Measurements from ENCODE around the gene TMEM131. TPM values are rescaled to one million over a fixed set of nuclear protein-coding genes. Genes with fewer than 3 reads are reported as not detected.
"Not testable (repeated sequence)": the region's sequence is repeated elsewhere in the genome, so short reads cannot be mapped to it uniquely, and the experiment has no call there.

TMEM131 gene
- total and polyA plus RNA-seq, 11 donors = 9.3 to 38.3 (median 31.2) TPM

GRCh38 chr2:97926946-97927345 is 68.8 kb downstream of the TMEM131 start:
- ATAC-seq (no peak), DNase-seq (no peak)
- Histone ChIP-seq H3K9me3 (no peaks in the 10 kb centered on the region), H3K4me1 (peaks cover 0 to 34% (median 21%) of the 10 kb centered on the region in 12 donors), H3K27ac (no peak overlapping the region), H3K4me3 (no peak overlapping the region), H3K27me3 (no peaks in the 10 kb centered on the region), H3K36me3 (peaks cover 0 to 31% (median 18%) of the 10 kb centered on the region in 9 donors)
- intact Hi-C loops (cut with DNase I) = no loop called here
- no peak for TF ChIP-seq CTCF (IDR thresholded peaks at IDR 0.05)
- no peak for TF ChIP-seq POLR2A (IDR thresholded peaks at IDR 0.05)
- WGBS, 4 donors = 88 to 90% (median 89%) methylated on average over 2 of the region's 2 CpGs

GRCh38 chr2:97924194-97924593 is 71.6 kb downstream of the TMEM131 start:
- intact Hi-C loops (cut with DNase I) = no loop called here
- Histone ChIP-seq H3K27ac (no peak overlapping the region), H3K4me3 (no peak overlapping the region), H3K9me3 (peaks cover 0 to 3% (median 0%) of the 10 kb centered on the region in 12 donors), H3K36me3 (peaks cover 0 to 31% (median 18%) of the 10 kb centered on the region in 9 donors), H3K4me1 (peaks cover 0 to 7% (median under 1%) of the 10 kb centered on the region in 12 donors), H3K27me3 (no peaks in the 10 kb centered on the region)
- WGBS, 4 donors = 94 to 100% (median 98%) methylated on average over 4 of the region's 4 CpGs
- ATAC-seq (peak in 1 of 4 donors; percentile 27), DNase-seq (no peak)
- TF ChIP-seq CTCF (IDR thresholded peaks at IDR 0.05) = no peak
- no peak for TF ChIP-seq POLR2A (IDR thresholded peaks at IDR 0.05)

GRCh38 chr2:97919858-97920257 is 75.9 kb downstream of the TMEM131 start:
- ATAC-seq (no peak), DNase-seq (no peak)
- WGBS, 4 donors = 92 to 95% (median 94%) methylated on average over 3 of the region's 3 CpGs
- H3K27ac ChIP-seq = no peak overlapping the region
- peaks cover 0 to 21% (median 7%) of the 10 kb centered on the region in 9 donors for H3K36me3 ChIP-seq
- peaks cover 0 to 6% (median 0%) of the 10 kb centered on the region in 12 donors for H3K9me3 ChIP-seq
- TF ChIP-seq POLR2A (IDR thresholded peaks at IDR 0.05) (no peak), CTCF (IDR thresholded peaks at IDR 0.05) (no peak)
- intact Hi-C loops (cut with DNase I) = no loop called here
- no peaks in the 10 kb centered on the region for H3K27me3 ChIP-seq
- H3K4me1 ChIP-seq = peaks cover 0 to 12% (median 2%) of the 10 kb centered on the region in 12 donors
- H3K4me3 ChIP-seq = no peak overlapping the region

GRCh38 chr2:97918818-97919217 is 76.9 kb downstream of the TMEM131 start:
- no peak overlapping the region for H3K4me3 ChIP-seq
- TF ChIP-seq POLR2A (IDR thresholded peaks at IDR 0.05) = no peak
- TF ChIP-seq CTCF (IDR thresholded peaks at IDR 0.05) = no peak
- DNase-seq (no peak), ATAC-seq (no peak)
- no peaks in the 10 kb centered on the region for H3K27me3 ChIP-seq
- peaks cover 0 to 12% (median 0%) of the 10 kb centered on the region in 9 donors for H3K36me3 ChIP-seq
- intact Hi-C loops (cut with DNase I) = no loop called here
- WGBS, 4 donors = 79 to 92% (median 87%) methylated on average over 4 of the region's 4 CpGs
- H3K4me1 ChIP-seq = peaks cover 0 to 16% (median 2%) of the 10 kb centered on the region in 12 donors
- peaks cover 0 to 6% (median 0%) of the 10 kb centered on the region in 12 donors for H3K9me3 ChIP-seq
- H3K27ac ChIP-seq = no peak overlapping the region

GRCh38 chr2:97917668-97918067 is 78.1 kb downstream of the TMEM131 start:
- H3K4me3 ChIP-seq; H3K9me3 ChIP-seq; DNase-seq; H3K27me3 ChIP-seq; intact Hi-C loops (cut with DNase I); H3K36me3 ChIP-seq; H3K27ac ChIP-seq; ATAC-seq: not testable (repeated sequence)
- H3K4me1 ChIP-seq = peaks cover 0 to 19% (median 3%) of the 10 kb centered on the region in 12 donors
- 96 to 98% (median 96%) methylated on average over 7 of the region's 7 CpGs for WGBS, 4 donors

Data from heart left ventricle (tissue), 16 donors.